ENCODE data around the gene SEMA5A. TPM values are rescaled to one million over a fixed set of nuclear protein-coding genes. Genes with fewer than 3 reads are reported as not detected.

The SEMA5A gene
- total RNA-seq, 1 donor, result 57.0 TPM

DNA sequence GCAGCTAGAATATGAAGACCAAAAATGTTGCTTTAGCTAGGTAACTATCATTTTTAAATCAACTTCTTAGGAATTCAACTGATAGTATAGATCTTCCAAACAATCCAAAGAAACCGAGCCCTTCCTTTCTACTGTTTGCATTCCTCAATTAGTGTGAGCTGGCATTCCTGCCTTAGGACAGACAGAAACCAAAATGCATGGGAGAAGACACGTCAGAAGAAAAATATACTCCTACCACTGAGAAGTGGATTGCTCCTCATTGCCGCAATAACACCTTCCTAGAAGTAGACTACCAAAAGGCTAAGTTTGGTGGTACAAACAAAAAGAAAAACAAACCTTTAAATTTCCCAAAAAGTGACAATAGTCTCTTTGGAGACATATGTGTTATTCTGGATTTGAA is 440.0 kb downstream of the SEMA5A start:
- no peak for DNase-seq (ENCODE audit: low read depth)
- no peak overlapping the region for H3K4me3 ChIP-seq (ENCODE audit: low read depth, low read length)
- TF ChIP-seq, protein P1, sequence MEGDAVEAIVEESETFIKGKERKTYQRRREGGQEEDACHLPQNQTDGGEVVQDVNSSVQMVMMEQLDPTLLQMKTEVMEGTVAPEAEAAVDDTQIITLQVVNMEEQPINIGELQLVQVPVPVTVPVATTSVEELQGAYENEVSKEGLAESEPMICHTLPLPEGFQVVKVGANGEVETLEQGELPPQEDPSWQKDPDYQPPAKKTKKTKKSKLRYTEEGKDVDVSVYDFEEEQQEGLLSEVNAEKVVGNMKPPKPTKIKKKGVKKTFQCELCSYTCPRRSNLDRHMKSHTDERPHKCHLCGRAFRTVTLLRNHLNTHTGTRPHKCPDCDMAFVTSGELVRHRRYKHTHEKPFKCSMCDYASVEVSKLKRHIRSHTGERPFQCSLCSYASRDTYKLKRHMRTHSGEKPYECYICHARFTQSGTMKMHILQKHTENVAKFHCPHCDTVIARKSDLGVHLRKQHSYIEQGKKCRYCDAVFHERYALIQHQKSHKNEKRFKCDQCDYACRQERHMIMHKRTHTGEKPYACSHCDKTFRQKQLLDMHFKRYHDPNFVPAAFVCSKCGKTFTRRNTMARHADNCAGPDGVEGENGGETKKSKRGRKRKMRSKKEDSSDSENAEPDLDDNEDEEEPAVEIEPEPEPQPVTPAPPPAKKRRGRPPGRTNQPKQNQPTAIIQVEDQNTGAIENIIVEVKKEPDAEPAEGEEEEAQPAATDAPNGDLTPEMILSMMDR (IDR thresholded peaks at IDR 0.05; ENCODE audit: insufficient read depth, low read length), result no peak

DNA sequence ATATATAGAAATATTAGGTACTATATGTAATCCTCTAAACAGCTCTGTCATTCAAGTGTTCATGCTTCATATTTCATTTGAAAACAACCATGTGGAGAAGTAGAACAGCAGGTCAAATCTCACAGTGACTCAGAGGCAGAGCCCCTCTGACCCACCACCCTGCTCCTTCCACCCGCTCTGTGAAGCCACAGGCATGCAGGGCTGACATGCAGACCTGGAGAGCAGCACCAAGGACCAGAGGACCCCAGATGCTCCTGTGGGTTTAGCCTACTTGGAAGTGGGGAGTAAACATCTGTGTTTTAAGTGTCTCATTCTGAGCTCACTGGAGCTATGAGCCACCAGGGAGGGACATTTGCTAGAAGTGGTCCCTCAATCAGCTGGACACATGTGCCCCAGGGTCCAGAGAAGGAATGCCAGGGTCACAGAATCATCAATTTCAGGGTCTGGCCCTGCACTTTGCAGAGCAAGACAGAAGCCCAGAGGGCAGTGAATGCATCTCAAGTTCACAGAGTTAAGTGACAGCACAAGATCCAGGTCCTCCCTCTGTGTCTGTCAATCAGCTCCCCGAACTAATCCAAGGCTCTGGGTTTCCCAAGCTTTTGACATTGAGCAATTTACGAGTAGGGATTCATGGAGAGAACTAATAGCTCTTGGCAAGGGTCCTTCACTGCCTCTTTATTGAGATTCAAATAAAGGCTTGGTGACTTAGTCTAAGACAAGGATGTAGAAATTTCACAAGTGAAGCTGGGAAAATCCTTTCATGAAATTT is 441.1 kb downstream of the SEMA5A start:
- no peak overlapping the region for H3K4me3 ChIP-seq (ENCODE audit: low read depth, low read length)
- DNase-seq (ENCODE audit: low read depth), result no peak
- TF ChIP-seq, protein P1 (IDR thresholded peaks at IDR 0.05; ENCODE audit: insufficient read depth, low read length), result no peak

DNA sequence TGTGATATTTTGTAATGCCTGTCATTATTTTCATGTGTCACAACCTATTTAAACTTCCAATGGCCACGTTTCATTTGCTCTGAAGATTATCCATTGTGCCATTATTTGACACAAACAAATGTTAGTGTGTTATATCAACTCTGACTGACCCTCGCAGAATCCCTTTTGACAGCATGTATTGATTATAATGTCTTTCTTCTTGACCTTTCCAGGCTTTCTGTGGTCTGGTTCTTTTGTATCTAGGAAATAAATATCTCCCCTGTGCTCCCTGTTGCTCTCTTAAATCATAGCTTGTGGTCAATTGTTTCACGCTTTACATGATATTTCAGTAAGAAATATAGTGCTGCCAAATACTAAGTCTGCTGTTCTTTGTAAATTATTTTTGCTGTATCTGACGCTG is 442.6 kb downstream of the SEMA5A start:
- no peak for DNase-seq (ENCODE audit: low read depth)
- H3K4me3 ChIP-seq (ENCODE audit: low read depth, low read length), result no peak overlapping the region
- TF ChIP-seq, protein P1 (IDR thresholded peaks at IDR 0.05; ENCODE audit: insufficient read depth, low read length), result no peak

DNA sequence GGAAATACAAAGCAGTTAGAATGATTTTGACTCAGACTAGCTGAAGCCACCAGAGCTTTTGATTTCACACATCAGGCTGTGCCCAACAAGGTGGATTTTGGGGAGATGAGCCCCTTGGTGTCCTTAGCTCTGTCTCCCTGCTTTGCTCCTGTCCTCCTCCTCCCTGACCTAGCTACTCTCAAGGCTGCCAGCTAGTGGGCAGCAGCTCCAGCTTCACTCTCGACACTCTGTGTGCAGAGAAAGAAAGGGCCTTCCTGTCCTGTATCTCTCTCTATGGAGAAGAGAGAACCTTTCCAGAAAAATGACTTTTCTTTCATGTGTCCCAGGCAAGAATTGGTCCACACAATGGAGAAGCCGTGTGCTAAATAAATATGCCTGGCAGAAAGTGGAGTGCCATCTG is 446.2 kb downstream of the SEMA5A start:
- H3K4me3 ChIP-seq (ENCODE audit: low read depth, low read length), result no peak overlapping the region
- no peak for DNase-seq (ENCODE audit: low read depth)
- TF ChIP-seq, protein P1 (IDR thresholded peaks at IDR 0.05; ENCODE audit: insufficient read depth, low read length), result no peak

DNA sequence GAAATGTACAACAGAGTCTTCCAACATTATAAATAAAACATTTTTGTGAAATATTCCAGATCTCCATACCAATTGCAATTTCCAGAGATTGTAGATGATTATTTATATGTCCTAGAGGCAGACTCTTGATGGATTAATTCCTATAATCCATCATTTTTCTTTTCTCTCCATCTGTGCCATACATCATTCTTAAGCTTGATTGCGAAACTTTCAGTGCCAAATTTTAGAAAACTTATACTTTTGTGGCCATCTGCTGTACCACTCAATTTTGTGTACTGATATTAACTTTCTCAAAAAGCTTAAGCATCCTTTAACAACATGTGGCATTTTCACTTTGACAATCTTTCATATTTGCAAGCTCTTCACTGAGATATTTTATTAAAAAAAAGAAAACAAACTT is 446.9 kb downstream of the SEMA5A start:
- TF ChIP-seq, protein P1 (IDR thresholded peaks at IDR 0.05; ENCODE audit: insufficient read depth, low read length), result no peak
- DNase-seq (ENCODE audit: low read depth), result no peak
- no peak overlapping the region for H3K4me3 ChIP-seq (ENCODE audit: low read depth, low read length)

DNA sequence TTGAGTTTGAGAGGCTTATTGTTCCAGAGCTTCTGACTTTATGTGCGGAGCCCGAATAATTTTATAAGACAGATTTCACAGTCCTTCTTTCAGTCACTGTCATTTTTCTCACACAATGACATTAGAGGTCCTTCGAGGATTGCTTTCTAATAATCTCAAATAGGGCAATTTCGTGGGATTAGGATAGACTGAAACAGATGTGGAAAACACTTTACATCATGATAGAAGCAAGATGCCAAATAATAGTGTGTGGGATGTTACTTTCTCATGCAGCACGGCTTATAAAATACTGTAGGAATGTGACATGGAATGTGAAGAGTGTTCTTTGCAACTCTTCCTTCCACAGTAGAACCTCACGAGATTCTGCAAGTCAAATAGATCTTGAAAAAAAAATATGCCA is 451.3 kb downstream of the SEMA5A start:
- peak; percentile 54 for DNase-seq (ENCODE audit: low read depth)

More for the DNA sequence above, 451.3 kb downstream of the SEMA5A start:
- no peak overlapping the region for H3K4me3 ChIP-seq (ENCODE audit: low read depth, low read length)
- TF ChIP-seq, protein P1 (IDR thresholded peaks at IDR 0.05; ENCODE audit: insufficient read depth, low read length), result no peak

Measured in fibroblast of the aortic adventitia (primary cell).